Endometrial microvascular endothelial cells (primary cell): Measurements from ENCODE around the gene HSPH1. TPM values are rescaled to one million over a fixed set of nuclear protein-coding genes. Genes with fewer than 3 reads are reported as not detected.
"Not testable (repeated sequence)": the region's sequence is repeated elsewhere in the genome, so short reads cannot be mapped to it uniquely, and the experiment has no call there.

ENCODE experiments used
- in situ Hi-C: cut with HindIII; loops from 2 replicates; pipeline ENCODE4 v1.10.0; 2017; ENCODE audit warnings: low sequenced_read_pairs, low pct_unique_long_range_greater_than_20kb; ENCODE audit errors: inconsistent ontology term
- total RNA-seq: library from RNA; depleted of rRNA; stranded (reverse); fragments of >200 nt; gene quantifications from one replicate; pipeline ENCODE4 v1.2.3, GENCODE V29; 2015; ENCODE audit errors: inconsistent ontology term

The HSPH1 gene
- total RNA-seq, 1 donor from 2014 or later = 64.0 TPM

DNA sequence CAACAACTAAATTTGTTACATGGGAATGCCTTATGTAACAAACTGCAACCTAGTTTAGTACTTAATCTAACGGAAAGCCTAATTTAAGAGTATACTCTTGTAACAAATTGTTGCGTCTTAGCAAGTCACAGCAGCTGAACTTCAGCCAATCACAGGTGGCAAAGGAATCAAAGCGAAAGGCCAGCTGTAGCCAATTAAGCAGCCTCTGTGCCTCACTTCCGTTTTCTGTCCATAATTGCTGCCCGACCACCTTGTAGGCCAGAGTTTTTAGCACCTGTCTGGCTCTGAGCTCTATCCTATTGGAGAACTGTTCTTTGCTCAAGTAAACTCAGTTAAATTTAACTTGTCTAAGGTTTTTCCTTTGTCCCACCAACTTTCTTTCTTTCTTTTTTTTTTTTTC, 18.1 kb upstream of the HSPH1 start:
- in situ Hi-C loops = no loop called here

DNA sequence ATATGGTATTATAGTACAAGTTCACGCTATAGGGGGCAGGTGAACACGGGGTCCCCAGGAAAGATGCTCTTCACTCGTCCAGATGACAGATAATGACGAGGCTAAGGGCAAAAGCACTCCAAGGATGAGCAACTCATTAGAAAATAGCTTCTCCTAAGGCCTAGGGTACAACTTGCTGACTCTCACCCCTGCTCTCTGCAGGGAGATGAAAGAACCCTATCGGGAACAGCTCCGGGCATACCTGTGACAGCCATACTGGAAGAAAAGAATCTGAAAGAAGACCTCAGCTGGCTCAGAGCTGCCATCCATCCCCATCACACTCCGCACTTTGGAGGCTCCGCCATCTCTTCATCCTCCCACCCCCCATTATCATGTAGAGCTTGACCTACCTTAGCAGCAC, 17.5 kb upstream of the HSPH1 start:
- in situ Hi-C loops = no loop called here

DNA sequence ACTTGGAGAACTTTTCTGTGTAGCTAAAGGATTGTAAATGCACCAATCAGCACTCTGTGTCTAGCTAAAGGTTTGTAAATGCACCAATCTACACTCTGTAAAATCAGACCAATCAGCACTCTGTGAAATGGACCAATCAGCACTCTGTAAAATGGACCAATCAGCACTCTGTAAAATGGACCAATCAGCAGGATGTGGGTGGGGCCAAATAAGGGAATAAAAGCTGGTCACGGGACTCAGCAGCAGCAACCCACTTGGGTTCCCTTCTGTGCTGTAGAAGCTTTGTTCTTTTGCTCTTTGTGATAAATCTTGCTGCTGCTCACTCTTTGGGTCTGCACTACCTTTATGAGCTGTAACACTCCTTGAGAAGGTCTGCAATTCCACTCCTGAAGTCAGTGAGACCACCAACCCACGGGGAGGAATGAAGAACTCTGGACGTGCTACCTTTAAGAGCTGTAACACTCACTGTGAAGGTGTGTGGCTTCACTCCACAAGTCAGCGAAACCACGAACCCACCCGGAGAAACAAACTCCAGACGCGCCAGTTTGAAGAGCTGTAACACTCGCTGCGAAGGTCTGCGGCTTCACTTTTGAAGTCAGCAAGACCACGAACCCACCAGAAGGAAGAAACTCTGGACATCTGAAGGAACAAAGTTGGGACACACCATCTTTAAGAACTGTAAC, 16.2 kb upstream of the HSPH1 start:
- in situ Hi-C loops = not testable (repeated sequence)

DNA sequence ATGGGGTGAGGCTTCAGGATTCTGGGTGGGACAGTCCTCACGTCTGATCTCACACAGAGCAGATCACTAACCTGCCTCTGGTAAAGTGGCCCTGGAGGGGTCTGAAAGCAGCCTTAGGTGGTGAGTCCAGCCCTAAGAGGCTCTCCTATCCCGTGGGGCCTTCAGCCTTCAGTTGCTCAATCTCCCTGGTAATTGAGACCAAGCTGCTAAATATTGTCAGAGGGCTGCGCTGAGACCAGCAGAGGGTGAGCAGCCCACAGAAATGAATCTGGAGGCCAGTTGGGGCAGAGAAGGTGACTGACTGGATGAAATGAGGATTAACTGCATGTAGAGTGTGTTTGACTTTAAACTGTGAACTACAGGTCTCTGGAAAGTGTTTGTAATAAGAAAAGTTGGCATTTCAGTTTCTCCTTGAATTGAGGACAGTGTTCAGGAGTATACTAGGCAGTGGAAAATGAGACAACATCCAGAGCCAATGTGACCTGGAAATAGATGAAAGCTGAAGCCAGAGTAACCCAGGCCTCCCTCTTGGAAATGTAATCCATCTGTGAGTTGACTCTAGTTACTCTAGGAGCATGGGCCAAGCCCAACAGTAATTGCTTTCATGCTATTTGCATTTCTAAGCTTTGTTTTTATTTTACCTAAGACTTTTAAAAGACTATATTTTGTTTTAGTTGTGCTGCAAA, 14.3 kb upstream of the HSPH1 start:
- in situ Hi-C loops = no loop called here

DNA sequence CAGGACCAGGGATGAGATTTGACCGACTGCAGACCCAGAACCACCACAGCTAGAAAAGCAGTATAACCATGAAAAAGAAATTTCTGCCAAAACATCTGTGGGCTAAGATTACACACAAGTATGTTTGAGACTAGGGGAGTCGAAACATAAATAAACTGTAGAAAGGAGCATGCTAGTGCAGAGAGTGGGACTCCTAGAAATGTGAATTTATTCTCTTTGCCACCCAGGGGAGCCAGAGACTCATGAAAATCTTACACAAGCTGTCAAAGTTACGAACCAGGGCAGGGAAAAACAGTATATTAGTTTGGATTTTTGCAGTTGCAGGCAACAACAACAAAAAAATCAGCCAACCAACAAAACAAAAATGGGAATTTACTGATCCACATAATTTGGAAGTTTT, 12.3 kb upstream of the HSPH1 start:
- in situ Hi-C loops = no loop called here

DNA sequence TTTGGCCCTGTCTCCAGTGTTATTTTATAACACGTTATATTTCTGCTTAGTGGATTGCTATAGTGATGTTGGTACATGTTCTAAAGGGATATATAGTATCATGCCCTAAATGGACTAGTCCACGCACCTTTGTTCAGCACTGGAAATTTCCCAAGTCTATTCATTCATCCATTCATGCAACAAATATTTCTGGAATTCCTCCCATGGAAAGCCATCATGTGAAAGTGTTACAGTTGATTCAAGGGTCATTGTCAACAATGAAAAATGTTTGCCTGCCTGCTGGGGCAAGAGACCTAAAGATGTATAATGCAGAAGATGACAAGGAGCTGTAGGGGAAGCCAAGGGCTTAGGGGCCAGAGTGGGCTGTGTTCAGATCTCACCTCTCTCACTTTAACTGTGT, 10.8 kb upstream of the HSPH1 start:
- in situ Hi-C loops = no loop called here

GRCh38 chr13:31172001-31172400, 10.3 kb upstream of the HSPH1 start:
- in situ Hi-C loops = no loop called here

- in situ Hi-C loops = no loop called here
Measured at GRCh38 chr13:31168736-31169135, 7.0 kb upstream of the HSPH1 start.

GRCh38 chr13:31168166-31168565, 6.5 kb upstream of the HSPH1 start:
- in situ Hi-C loops = no loop called here

- in situ Hi-C loops = no loop called here
Measured at GRCh38 chr13:31167490-31167889, 5.8 kb upstream of the HSPH1 start.

- in situ Hi-C loops = no loop called here
Measured at GRCh38 chr13:31166591-31166990, 4.9 kb upstream of the HSPH1 start.

DNA sequence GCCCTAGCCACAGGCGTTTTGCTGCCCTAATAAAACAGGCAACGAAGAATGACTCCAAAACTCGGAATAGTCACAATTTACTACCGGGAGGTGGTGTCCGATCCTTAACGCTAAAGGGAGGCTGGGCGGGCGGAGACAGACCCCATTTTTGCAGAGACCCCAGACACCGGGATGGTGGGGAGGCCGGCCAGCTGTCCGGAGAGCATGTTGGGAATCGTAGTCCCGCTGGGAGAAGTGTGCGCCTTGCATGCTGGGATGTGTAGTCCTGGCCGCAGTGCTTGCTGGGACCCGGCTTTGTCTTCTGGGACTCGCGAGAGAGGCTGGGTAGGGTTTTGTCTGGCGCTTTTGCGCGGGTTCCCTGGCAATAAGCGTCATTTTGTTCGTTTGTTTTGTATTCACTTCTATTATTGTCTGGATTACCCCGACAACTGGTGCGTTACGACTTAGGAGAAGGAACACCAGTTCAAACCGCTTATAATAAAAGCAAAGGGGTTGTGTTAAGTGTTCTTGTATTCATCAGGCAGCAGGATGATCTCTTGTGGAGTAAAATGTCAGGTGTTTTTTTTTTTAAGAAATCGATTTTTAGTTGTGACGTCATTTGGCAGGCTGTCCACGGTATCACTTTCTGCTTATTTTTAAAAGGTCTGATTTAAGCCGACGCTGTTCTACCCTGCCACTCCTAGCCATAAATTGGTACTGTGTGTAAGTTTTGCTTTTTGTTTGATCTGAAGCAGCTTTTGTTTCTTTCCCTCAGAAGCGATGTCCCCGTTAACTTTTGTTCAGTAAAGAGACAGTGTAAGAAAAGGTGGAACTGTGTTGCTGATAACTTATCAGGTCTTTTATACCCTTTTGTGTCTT, 676 bp upstream of the HSPH1 start:
- in situ Hi-C loops = no loop called here

GRCh38 chr13:31160857-31161556, 697 bp downstream of the HSPH1 start:
- in situ Hi-C loops = no loop called here

- in situ Hi-C loops = no loop called here
Measured at GRCh38 chr13:31159306-31159705, 2.4 kb downstream of the HSPH1 start.

DNA sequence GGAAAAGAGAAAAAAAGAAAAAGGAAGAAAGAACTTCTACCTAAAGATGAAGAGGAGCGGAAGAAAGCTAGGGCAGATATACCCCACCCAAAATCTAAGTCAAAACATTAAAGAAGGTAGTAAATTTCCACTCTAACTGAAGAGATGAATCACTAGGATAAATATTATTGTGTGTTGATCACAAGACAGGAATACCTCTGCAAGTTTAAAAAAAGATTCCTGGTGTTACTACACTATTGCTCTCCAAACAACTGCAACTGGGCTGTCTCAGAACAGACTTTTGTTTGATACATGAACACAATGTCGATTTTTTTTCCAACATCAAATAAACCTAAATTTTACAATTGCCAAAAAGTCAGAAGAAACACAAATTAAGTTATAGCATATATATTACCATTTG, 6.8 kb downstream of the HSPH1 start:
- in situ Hi-C loops = no loop called here

DNA sequence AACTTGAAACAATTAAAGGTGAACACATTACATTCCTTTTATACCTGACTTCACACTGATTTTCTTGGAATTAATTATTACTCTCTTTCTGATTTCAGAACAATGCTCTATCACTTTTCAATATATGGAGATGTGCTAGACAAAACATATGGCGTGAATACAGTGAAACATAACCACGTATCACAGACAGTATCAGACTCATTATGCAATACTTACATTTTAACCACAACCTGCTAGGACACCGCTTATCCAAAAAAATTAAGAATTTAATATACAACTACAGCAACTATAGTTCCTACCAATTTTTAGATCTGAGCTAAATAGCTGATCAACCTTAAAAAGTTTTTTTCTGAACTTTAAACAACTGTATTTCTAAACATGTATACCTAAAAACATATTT, 9.9 kb downstream of the HSPH1 start:
- in situ Hi-C loops = no loop called here

- in situ Hi-C loops = no loop called here
Measured at GRCh38 chr13:31150315-31150985, 11.3 kb downstream of the HSPH1 start.

- in situ Hi-C loops = no loop called here
Measured at GRCh38 chr13:31149604-31150003, 12.1 kb downstream of the HSPH1 start.

- in situ Hi-C loops = no loop called here
Measured at GRCh38 chr13:31145417-31145816, 16.3 kb downstream of the HSPH1 start.
